ENCODE measurements around the gene ARMC3. TPM values are rescaled to one million over a fixed set of nuclear protein-coding genes. Genes with fewer than 3 reads are reported as not detected.

ARMC3 gene
- polyA plus RNA-seq, 2 of the 4 experiments (the other 2 are of a cell fraction) = 0.09 to 0.59 TPM

- ATAC-seq = no peak
- 77% methylated on average over 2 of the region's 2 CpGs for WGBS (ENCODE audit: missing lambda C conversion rate)
- ChIA-PET POLR2A (no interaction called here), CTCF (interaction anchor here (0.6 kb wide), 1 partner anchor 212 kb away, joined by 3 read pairs; no protein-coding TSS in a partner anchor)
- peaks cover 21% of the 10 kb centered on the region; the same call in 1 of the 3 replicates for H3K9me3 ChIP-seq
- FAIRE-seq = no peak
- no peak for TF ChIP-seq NFE2L2 (conservative IDR thresholded peaks at IDR 0.05; ENCODE audit: low read length)
- TF ChIP-seq ZNF302 (CRISPR knock-in tag; IDR thresholded peaks at IDR 0.05) = no peak
- TF ChIP-seq ZSCAN20 (CRISPR knock-in tag; IDR thresholded peaks at IDR 0.05) = no peak
- TF ChIP-seq ESRRA (IDR thresholded peaks at IDR 0.05; ENCODE audit: borderline replicate concordance, low read length) = no peak
- H3K27ac ChIP-seq = no peak overlapping the region
- DNase-seq (ENCODE audit: low read depth in 1 of 2, low spot score in 1 of 2) = no peak
- H3K4me2 ChIP-seq = no peak overlapping the region
- no peaks in the 10 kb centered on the region for H3K4me1 ChIP-seq
- H3K4me3 ChIP-seq = no peak overlapping the region
Observed at GRCh38 chr10:22945934-22946673, 18.3 kb downstream of the ARMC3 start.

GRCh38 chr10:22954970-22955369 is 27.1 kb downstream of the ARMC3 start:
- 43% methylated on average over 3 of the region's 3 CpGs for WGBS (ENCODE audit: missing lambda C conversion rate)
- ChIA-PET CTCF (no interaction called here), POLR2A (no interaction called here)
- TF ChIP-seq JUN (IDR thresholded peaks at IDR 0.05) = no peak
- no peak for TF ChIP-seq EP300 (IDR thresholded peaks at IDR 0.05)
- TF ChIP-seq MAFK (IDR thresholded peaks at IDR 0.05; ENCODE audit: partially characterized antibody) = no peak
- no peak for TF ChIP-seq TP53 (CRISPR knock-in tag; IDR thresholded peaks at IDR 0.05)
- no peak for TF ChIP-seq TFCP2L1 (CRISPR knock-in tag; IDR thresholded peaks at IDR 0.05)
- no peak for TF ChIP-seq CHD2 (IDR thresholded peaks at IDR 0.05; ENCODE audit: low read length, partially characterized antibody)
- no peak for TF ChIP-seq SMC3 (IDR thresholded peaks at IDR 0.05)
- TF ChIP-seq CBX2 (IDR thresholded peaks at IDR 0.05; ENCODE audit: borderline replicate concordance, low read depth) = no peak
- TF ChIP-seq CBX8 (IDR thresholded peaks at IDR 0.05) = no peak
- TF ChIP-seq HOXB13 (CRISPR knock-in tag; IDR thresholded peaks at IDR 0.05; ENCODE audit: low read depth) = no peak
- H3K4me1 ChIP-seq = no peaks in the 10 kb centered on the region
- no peaks in the 10 kb centered on the region for H3K9me3 ChIP-seq
- DNase-seq (ENCODE audit: low read depth in 1 of 2, low spot score in 1 of 2) (no peak), ATAC-seq (no peak), FAIRE-seq (no peak)
- H3K4me2 ChIP-seq = no peak overlapping the region
- no peak overlapping the region for H3K27ac ChIP-seq
- no peak overlapping the region for H3K4me3 ChIP-seq

- no peak for DNase-seq (ENCODE audit: low read depth in 1 of 2, low spot score in 1 of 2)
- CTCF ChIA-PET = interaction anchor here (0.6 kb wide), 1 partner anchor 26 kb away, joined by 3 read pairs; no protein-coding TSS in a partner anchor
- no peak for FAIRE-seq
- TF ChIP-seq FOSL2 (IDR thresholded peaks at IDR 0.05) = no peak
- TF ChIP-seq FOSL2 (CRISPR knock-in tag; IDR thresholded peaks at IDR 0.05) = no peak
- no peak for TF ChIP-seq ESRRA (IDR thresholded peaks at IDR 0.05; ENCODE audit: borderline replicate concordance, low read length)
- no peak for TF ChIP-seq HOXA7 (CRISPR knock-in tag; IDR thresholded peaks at IDR 0.05)
- TF ChIP-seq CHD4 (IDR thresholded peaks at IDR 0.05; ENCODE audit: borderline replicate concordance) = no peak
- TF ChIP-seq RARB (CRISPR knock-in tag; IDR thresholded peaks at IDR 0.05) = no peak
- no peak for TF ChIP-seq GATA3 (IDR thresholded peaks at IDR 0.05; ENCODE audit: borderline replicate concordance)
- no peak for TF ChIP-seq MAZ (IDR thresholded peaks at IDR 0.05; ENCODE audit: borderline replicate concordance, low read depth, low read length)
- no peak for TF ChIP-seq RCOR1 (IDR thresholded peaks at IDR 0.05; ENCODE audit: low read depth, low read length)
- no peak for TF ChIP-seq JUN (IDR thresholded peaks at IDR 0.05)
- TF ChIP-seq HOXB13 (CRISPR knock-in tag; IDR thresholded peaks at IDR 0.05; ENCODE audit: low read depth) = no peak
- no peak for TF ChIP-seq USF2 (IDR thresholded peaks at IDR 0.05)
- no peak for TF ChIP-seq HOXB5 (CRISPR knock-in tag; IDR thresholded peaks at IDR 0.05)
- TF ChIP-seq HMGXB4 (CRISPR knock-in tag; IDR thresholded peaks at IDR 0.05; ENCODE audit: borderline replicate concordance) = no peak
- no peak for TF ChIP-seq ELK1 (IDR thresholded peaks at IDR 0.05; ENCODE audit: low read depth, low read length)
- TF ChIP-seq ZFP36 (IDR thresholded peaks at IDR 0.05; ENCODE audit: borderline replicate concordance, partially characterized antibody) = no peak
- TF ChIP-seq KDM5A (IDR thresholded peaks at IDR 0.05) = no peak
Observed at GRCh38 chr10:22958338-22958737, 30.5 kb downstream of the ARMC3 start.

More at GRCh38 chr10:22958338-22958737, 30.5 kb downstream of the ARMC3 start:
- POLR2A ChIA-PET = no interaction called here
- H3K9me3 ChIP-seq = no peaks in the 10 kb centered on the region
- H3K27ac ChIP-seq = no peak overlapping the region
- ATAC-seq = no peak
- H3K4me3 ChIP-seq = no peak overlapping the region
- H3K4me1 ChIP-seq = no peaks in the 10 kb centered on the region
- WGBS (ENCODE audit: missing lambda C conversion rate) = 22% methylated on average over 2 of the region's 2 CpGs
- no peak overlapping the region for H3K4me2 ChIP-seq
